Thyroid gland (tissue), 4 donors: ENCODE measurements around the gene DDX56.

Experiments used
- POLR2A ChIP-seq, 2 donors: fragments of 450-650 bp; IDR thresholded peaks; one replicate each; pipeline ENCODE4 v1.6.1; 2017; ENCODE audit warnings: antibody characterized with exemption in 2 of 2, mild to moderate bottlenecking in 2 of 2, moderate library complexity in 1 of 2
- TF ChIP-seq, protein P1 (sequence below), 6 experiments: fragments of 200-600 bp in 3 of 6; fragments of 450-650 bp in 3 of 6; sonication (generic) in 3 of 6; IDR thresholded peaks; one replicate each; pipeline ENCODE4 v1.5.1; 2016 to 2019; ENCODE audit warnings: antibody characterized with exemption in 6 of 6, mild to moderate bottlenecking in 2 of 6, inconsistent platforms in 1 of 6, moderate library complexity in 1 of 6

DNA sequence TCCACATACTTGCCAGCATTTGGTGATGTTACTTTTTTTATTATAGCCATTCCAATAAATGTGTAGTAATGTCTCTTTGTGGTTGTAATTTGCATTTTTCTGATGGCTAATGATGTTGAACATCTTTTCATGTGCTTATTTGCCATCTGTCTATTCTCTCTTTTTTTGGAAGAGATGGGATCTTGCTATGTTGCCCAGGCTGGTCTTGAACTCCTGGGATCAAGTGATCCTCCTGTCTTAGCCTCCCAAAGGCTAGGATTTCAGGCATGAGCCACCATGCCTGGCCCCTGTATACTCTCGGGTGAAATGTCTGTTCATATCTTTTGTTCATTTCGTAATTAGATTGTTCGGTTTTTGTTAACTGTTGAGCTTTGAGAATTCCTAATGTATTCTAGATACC, 36.1 kb upstream of the DDX56 start:
- TF ChIP-seq POLR2A (IDR thresholded peaks at IDR 0.05): no peak
- TF ChIP-seq, protein P1, sequence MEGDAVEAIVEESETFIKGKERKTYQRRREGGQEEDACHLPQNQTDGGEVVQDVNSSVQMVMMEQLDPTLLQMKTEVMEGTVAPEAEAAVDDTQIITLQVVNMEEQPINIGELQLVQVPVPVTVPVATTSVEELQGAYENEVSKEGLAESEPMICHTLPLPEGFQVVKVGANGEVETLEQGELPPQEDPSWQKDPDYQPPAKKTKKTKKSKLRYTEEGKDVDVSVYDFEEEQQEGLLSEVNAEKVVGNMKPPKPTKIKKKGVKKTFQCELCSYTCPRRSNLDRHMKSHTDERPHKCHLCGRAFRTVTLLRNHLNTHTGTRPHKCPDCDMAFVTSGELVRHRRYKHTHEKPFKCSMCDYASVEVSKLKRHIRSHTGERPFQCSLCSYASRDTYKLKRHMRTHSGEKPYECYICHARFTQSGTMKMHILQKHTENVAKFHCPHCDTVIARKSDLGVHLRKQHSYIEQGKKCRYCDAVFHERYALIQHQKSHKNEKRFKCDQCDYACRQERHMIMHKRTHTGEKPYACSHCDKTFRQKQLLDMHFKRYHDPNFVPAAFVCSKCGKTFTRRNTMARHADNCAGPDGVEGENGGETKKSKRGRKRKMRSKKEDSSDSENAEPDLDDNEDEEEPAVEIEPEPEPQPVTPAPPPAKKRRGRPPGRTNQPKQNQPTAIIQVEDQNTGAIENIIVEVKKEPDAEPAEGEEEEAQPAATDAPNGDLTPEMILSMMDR (IDR thresholded peaks at IDR 0.05): no peak
